CMK (cell line): Measurements from ENCODE around the gene DOCK6.
"Not testable (repeated sequence)": the region's sequence is repeated elsewhere in the genome, so short reads cannot be mapped to it uniquely, and the experiment has no call there.

Experiments
- DNase-seq: peaks from one replicate; pipeline ENCODE4 v3.0.0-alpha.2; 2010; ENCODE audit warnings: low read depth

The DOCK6 gene

GRCh38 chr19:11172576-11172975 lies 89.7 kb downstream of the DOCK6 start:
- DNase-seq: no peak

GRCh38 chr19:11171144-11171543 lies 91.2 kb downstream of the DOCK6 start:
- DNase-seq: no peak

- DNase-seq: no peak
These were observed 92.2 kb downstream of the DOCK6 start for GRCh38 chr19:11169896-11170678.

- DNase-seq: no peak
These were observed 93.8 kb downstream of the DOCK6 start for GRCh38 chr19:11168568-11168967.

- DNase-seq: no peak
These were observed 95.8 kb downstream of the DOCK6 start for GRCh38 chr19:11166281-11167142.

GRCh38 chr19:11165486-11166030 lies 96.8 kb downstream of the DOCK6 start:
- DNase-seq: no peak

- no peak for DNase-seq
These were observed 97.4 kb downstream of the DOCK6 start for GRCh38 chr19:11164879-11165406.

GRCh38 chr19:11164296-11164695 lies 98.0 kb downstream of the DOCK6 start:
- DNase-seq: no peak

GRCh38 chr19:11160440-11160768 lies 101.9 kb downstream of the DOCK6 start:
- DNase-seq: not testable (repeated sequence)

GRCh38 chr19:11159598-11160439 lies 102.5 kb downstream of the DOCK6 start:
- no peak for DNase-seq

GRCh38 chr19:11155373-11156120 lies 106.8 kb downstream of the DOCK6 start, which contains the start of gene SPC24:
SPC24 (minus strand) TSS chr19:11155782; CDS start chr19:11155776, 6 bp downstream.
- DNase-seq: peak; percentile 97

- DNase-seq: no peak
These were observed 107.7 kb downstream of the DOCK6 start for GRCh38 chr19:11154683-11155047.

GRCh38 chr19:11152318-11153062 lies 109.8 kb downstream of the DOCK6 start:
- no peak for DNase-seq

GRCh38 chr19:11151181-11151580 lies 111.1 kb downstream of the DOCK6 start:
- no peak for DNase-seq
